HG02852 (cell line): ENCODE measurements around the gene TLDC2.
"Not testable (repeated sequence)": the region's sequence is repeated elsewhere in the genome, so short reads cannot be mapped to it uniquely, and the experiment has no call there.

Experiments
- ATAC-seq: cut with Tn5 transposase; IDR thresholded peaks from one replicate; pipeline ENCODE4 v1.9.1; 2021; ENCODE audit warnings: mild to moderate bottlenecking, moderate library complexity; ENCODE audit not compliant: unreplicated experiment

TLDC2 gene

DNA sequence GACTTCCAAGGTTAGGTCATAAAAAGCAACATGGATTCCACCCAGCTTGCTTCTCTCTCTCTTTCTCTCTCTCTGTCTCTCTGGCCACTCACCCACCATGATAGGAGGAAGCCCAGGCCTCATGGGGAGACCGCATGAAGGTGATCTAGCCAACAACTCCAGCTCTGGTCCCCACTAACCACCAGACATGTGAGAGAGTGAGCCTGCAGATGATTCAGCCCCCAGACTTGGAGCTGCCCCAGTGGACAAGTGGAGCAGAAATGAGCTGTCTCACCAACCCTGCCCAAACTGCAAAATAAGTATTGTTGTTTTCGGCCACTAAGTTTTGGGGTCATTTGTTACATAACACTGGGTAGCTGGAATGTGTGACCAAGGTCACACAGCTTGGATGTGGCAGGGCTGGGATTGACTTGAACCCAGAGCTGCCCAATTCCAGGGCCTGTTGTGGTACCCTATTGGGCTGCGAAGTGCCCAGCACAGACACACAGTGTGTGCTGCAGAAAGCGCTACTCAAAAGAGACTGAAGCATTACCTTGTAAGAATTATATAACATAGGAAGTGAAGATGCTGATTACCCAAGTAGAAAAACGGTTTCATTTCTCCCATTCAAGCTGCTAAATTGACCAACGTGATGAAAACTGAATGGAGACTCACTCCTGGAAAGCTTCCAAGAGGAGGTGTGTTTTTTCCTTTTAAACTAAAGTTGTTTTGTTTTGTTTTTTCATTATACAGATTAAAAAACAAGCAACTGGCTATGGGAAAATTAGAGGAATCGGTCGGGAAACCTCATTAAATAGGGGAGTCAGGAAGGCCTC is 9.1 kb upstream of the TLDC2 start:
- no peak for ATAC-seq

GRCh38 chr20:36871640-36872570 is 4.0 kb upstream of the TLDC2 start:
- no peak for ATAC-seq

DNA sequence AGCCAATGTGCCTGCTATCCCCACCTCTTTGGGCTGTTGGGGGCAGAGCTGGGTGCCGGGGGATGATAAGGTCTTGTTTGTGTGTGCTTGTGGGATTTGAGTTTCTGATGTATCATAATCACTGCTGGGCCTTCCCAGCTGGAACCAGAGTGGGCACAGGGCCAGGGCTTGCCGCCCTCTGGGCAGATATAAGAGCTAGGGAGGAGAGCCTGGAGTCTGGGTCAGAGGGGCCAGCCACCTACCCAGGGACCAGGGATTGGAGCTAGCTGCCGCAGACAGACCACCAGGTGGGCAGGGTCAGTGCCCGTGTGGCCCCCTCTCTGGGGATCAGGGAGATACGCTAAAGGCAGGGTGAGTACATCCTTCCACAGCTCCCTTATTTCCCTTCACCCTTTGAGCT is 3.1 kb upstream of the TLDC2 start:
- no peak for ATAC-seq

DNA sequence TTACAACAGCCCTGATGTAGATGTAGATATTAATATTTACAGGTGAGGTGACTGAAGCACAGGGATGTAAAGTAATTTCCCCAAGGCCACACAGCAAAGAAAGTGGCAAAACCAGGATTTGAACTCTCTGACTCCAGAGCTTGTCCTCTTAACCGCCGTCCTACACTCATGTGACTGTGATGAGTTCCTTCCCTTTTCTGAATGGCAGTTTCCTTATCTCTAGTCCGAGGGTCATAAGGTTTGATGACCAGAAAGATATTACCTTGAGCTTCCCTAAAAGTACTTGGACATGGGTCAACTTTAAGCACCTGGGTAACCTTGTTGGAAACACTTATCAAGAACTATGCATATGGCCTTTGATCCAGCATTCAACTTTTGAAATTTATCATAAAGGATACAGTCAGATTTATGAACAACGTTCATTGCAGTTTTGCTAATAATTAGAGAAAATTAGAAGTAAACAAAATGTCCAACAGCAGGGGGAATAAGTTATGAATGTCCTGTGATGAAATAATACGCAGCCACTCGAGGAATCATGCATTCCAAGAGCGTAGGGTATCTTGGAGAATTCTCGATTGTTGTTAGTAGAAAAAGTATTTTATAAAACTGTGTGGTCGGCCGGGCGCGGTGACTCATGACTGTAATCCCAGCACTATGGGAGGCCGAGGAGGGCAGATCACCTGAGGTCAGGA is 2.3 kb upstream of the TLDC2 start:
- no peak for ATAC-seq

DNA sequence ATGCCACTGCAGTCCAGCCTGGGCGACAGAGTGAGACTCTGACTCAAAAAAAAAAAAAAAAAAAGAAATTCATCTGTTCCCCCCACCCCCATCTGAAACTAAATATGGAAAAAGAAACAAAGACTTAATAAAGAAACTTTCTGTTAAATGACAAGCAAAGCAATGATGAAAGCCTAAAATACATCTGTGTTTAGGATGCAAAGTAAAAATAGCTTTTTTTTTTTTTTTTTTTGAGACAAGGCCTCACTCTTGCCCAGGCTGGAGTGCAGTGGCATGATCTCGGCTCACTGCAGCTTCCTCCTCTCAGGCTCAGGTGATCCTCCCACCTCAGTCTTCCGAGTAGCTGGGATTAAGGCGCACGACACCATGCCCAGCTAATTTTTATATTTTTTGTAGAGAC is 845 bp upstream of the TLDC2 start:
- ATAC-seq, result not testable (repeated sequence)

GRCh38 chr20:36876473-36876833 is 515 bp downstream of the TLDC2 start:
- no peak for ATAC-seq

DNA sequence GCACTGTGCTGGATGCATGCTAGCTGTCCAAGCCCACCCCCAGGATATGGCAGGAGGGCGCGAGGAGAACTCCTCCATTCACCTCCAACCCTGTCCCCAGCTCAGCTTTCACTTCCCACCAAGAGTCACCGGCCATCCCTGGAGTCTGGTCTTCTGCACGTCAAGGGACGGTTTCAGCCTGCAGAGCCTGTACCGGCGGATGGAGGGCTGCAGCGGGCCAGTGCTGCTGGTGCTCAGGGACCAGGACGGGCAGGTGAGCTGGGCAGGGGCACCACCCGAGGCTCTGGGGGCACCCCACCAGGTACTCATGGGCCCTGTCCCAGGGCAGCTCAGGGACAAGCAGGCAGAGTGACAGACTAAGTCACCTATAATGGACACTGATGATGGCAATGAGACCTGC is 3.0 kb downstream of the TLDC2 start:
- no peak for ATAC-seq

- ATAC-seq, result no peak
Measured at GRCh38 chr20:36880741-36881250, 4.9 kb downstream of the TLDC2 start.

DNA sequence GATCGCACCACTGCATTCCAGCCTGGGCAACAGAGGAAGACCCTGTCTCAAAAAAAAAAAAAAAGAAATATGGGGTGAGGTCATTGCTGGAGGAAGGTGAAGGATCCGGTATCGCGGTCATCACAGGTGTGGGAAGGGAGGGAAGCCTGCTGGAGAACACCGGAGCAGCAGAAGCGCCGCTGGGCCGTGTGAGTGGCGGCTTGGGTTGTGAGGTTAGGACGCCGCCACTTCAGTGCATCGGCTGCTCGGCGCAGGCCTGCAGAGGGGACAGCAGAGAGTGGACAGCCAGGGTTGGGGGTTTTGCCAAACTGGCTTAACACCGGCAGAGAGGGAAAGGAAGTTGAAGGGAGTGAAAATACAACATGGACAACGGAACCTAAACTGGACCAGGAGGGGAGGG is 5.4 kb downstream of the TLDC2 start:
- no peak for ATAC-seq

DNA sequence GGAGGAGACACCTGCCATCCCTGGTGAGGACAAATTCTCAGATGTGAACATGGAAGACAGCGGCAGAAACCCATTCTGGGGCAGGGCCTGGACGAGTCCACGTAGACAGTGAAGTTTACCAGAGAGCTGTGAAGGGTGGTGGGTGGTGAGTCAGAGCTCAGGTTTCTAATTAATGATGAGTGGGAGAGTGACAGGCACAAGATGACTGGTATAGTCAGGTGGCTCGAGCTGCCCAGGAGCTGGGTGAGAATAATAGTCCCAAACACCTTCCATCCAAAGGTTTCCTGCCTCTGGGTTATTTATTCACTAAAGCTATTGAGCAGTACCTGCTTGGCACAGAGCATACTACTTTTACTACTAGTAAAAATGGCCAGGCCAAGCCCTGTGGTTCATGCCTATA is 6.0 kb downstream of the TLDC2 start:
- no peak for ATAC-seq

- no peak for ATAC-seq
Measured at GRCh38 chr20:36883977-36884535, 8.1 kb downstream of the TLDC2 start.

DNA sequence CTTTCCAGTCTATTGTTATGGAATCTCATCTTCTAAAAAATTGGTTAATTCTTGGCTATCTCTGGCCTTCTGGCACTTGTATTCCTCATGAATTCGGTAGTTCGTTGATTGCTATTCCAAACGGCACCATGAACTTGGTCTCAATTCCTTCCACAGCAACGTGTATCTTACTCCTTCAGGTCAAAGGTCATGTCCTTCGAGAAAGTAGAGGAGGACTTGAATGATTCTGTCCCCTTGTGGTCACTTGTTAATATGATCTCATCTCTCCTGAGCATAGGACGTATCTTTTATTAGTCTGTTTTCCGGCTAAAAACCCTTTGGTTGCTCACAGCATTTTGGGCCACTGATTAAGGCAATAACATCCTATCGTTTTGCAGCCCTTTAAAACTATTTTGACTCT is 9.4 kb downstream of the TLDC2 start:
- no peak for ATAC-seq

- ATAC-seq, result no peak
Measured at GRCh38 chr20:36886859-36887751, 11.2 kb downstream of the TLDC2 start.

GRCh38 chr20:36887752-36888090 is 11.8 kb downstream of the TLDC2 start:
- ATAC-seq, result no peak

DNA sequence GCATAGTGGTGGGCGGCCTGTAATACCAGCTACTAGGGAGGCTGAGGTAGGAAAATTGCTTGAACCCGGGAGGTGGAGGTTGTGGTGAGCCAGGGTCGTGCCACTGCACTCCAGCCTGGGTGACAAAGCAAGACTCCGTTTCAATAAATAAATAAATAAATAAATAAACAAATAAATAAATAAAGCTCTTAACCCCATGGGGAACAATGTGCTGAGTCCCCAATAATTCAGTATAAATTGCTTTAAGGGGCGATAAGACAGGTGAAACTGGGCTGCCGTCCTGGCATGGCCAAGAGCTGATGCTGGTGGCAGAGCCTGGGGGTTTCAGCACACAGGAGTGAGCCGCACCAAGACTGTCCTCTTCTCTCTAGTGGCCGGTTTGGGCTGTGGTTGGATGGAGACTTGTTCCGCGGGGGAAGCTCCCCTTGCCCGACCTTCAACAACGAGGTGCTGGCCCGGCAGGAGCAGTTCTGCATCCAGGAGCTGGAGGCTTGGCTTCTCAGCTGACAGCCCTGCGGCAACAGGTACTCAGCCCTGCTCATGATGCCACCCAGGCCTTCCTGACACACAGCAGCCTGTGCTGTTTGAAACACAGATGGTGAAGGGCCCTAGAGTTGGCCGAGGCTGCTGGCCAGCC is 13.1 kb downstream of the TLDC2 start:
- ATAC-seq, result no peak

- no peak for ATAC-seq
Measured at GRCh38 chr20:36890586-36890985, 14.6 kb downstream of the TLDC2 start.

DNA sequence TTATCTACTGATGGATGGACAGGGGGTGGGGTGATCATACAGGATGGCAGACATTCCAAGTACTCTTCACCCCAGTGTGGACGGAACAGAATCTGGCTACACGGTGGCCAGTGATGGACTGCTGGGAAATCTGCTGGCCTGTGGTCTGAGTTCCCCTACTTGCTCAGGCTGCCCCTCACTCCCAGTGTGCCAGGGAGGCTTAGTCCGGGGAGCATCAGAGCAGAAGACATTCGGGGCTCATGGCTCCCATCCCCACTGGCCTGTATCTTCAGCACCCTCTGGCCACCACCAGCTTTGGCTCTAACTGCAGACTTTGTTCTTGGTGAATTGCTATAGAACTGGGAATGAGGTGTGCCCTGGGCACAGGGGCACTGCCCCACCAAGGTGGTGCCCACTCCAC is 15.3 kb downstream of the TLDC2 start:
- ATAC-seq, result no peak

DNA sequence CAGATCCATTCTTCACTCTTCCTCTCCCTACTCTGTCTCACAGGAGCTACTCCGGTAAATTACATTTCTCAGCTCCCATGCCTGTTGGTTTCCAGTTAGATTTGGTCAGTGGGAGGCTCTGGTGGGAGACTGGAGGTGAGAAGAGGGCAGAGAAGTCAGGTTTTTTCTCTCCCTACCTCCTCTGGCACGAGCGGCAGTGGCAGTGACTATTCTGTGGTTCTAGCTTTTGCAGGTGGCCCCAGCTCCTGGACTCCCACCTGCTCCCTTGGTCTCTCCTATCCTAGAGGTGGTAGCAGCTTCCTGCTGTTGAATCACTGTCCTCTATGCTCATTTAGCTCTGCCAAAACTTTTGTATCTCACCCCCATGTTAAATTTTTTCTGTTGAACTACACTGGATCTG is 17.9 kb downstream of the TLDC2 start:
- ATAC-seq, result no peak

DNA sequence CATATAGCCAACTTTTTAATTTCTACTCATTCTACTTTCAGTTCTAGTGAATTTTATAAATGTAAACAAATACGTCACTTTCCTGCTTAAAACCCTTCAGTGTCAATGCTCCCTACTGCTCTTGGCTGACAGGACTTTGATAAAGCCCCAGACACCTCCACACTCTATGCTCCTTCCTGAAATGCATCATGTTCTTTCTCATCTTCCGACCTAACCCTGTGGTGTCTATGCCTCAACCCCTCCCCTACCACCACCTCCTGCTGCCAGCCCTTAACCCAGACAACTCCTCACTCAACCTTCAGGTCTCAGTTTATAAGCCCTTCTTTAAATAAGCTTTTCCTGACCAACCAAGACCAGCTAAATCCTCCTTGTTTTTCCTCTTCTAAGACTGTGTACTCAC is 19.1 kb downstream of the TLDC2 start:
- no peak for ATAC-seq

- ATAC-seq, result no peak
Measured at GRCh38 chr20:36904690-36905089, 28.8 kb downstream of the TLDC2 start.
